DOHH2 (cell line): Measurements from ENCODE around the gene WDFY4.
A peak's percentile ranks its signal among the peaks of the same experiment; 100 is the strongest.

ENCODE experiments used
- H3F3A ChIP-seq: fragments of 200-600 bp; sonication (generic), shearing (Covaris generic); 2 replicates; pipeline ENCODE4 v1.6.0; 2016; ENCODE audit warnings: antibody characterized with exemption, mild to moderate bottlenecking; ENCODE audit not compliant: control insufficient read depth, insufficient read depth
- H3K27ac ChIP-seq: fragments of 200-600 bp; sonication (generic); 2 replicates; pipeline ENCODE4 v1.5.1; 2014; ENCODE audit warnings: low read depth, mild to moderate bottlenecking, low read length, moderate library complexity
- H3K27me3 ChIP-seq: fragments of 200-600 bp; sonication (generic); 2 replicates; pipeline ENCODE4 v1.6.1; 2014; ENCODE audit warnings: mild to moderate bottlenecking, low read length, mixed read lengths; ENCODE audit not compliant: control insufficient read depth
- H3K36me3 ChIP-seq: fragments of 200-600 bp; sonication (generic); 2 replicates; pipeline ENCODE4 v1.6.1; 2014; ENCODE audit warnings: mild to moderate bottlenecking, low read length, moderate library complexity, mixed read lengths; ENCODE audit not compliant: control insufficient read depth
- H3K4me1 ChIP-seq: fragments of 200-600 bp; sonication (generic); 2 replicates; pipeline ENCODE4 v1.6.1; 2014; ENCODE audit warnings: mild to moderate bottlenecking, low read length, mixed read lengths; ENCODE audit not compliant: control insufficient read depth
- H3K4me2 ChIP-seq: fragments of 200-600 bp; sonication (generic); 2 replicates; pipeline ENCODE4 v1.6.0; 2014; ENCODE audit warnings: mild to moderate bottlenecking, low read length, moderate library complexity
- H3K4me3 ChIP-seq: fragments of 200-600 bp; sonication (generic); 2 replicates; pipeline ENCODE4 v1.5.1; 2014; ENCODE audit warnings: mild to moderate bottlenecking, low read length, mixed read lengths
- H3K79me2 ChIP-seq: fragments of 200-600 bp; sonication (generic); 2 replicates; pipeline ENCODE4 v1.6.1; 2014; ENCODE audit warnings: mild to moderate bottlenecking, low read length, mixed read lengths; ENCODE audit not compliant: control insufficient read depth
- H3K9me2 ChIP-seq: fragments of 200-600 bp; sonication (generic); replicated peaks from 2 replicates; pipeline ENCODE4 v1.6.1; 2014; ENCODE audit warnings: mild to moderate bottlenecking, low read length, mixed read lengths; ENCODE audit not compliant: control insufficient read depth
- H3K9me3 ChIP-seq: fragments of 200-600 bp; sonication (generic); 2 replicates; pipeline ENCODE4 v1.6.1; 2014; ENCODE audit warnings: antibody characterized with exemption, low read length, mixed read lengths; ENCODE audit not compliant: control insufficient read depth, insufficient read depth
- H4K20me1 ChIP-seq: fragments of 200-600 bp; sonication (generic); 2 replicates; pipeline ENCODE4 v1.6.0; 2014; ENCODE audit warnings: low read depth, mild to moderate bottlenecking, antibody characterized with exemption, low read length, moderate library complexity; ENCODE audit not compliant: control insufficient read depth, insufficient read depth
- CTCF ChIP-seq: fragments of 200-600 bp; sonication (generic); IDR thresholded peaks from one replicate; pipeline ENCODE4 v1.5.1; 2014; ENCODE audit warnings: antibody characterized with exemption, mild to moderate bottlenecking, low read depth, low read length; ENCODE audit not compliant: poor library complexity, severe bottlenecking
- EZH2phosphoT487 ChIP-seq: fragments of 200-600 bp; sonication (generic); IDR thresholded peaks from 2 replicates; pipeline ENCODE4 v1.6.1; 2017; ENCODE audit warnings: borderline replicate concordance, mild to moderate bottlenecking, antibody characterized with exemption, low read length, moderate library complexity, mixed read lengths

Gene WDFY4

GRCh38 chr10:48801001-48801421, 116.3 kb downstream of the WDFY4 start:
- peaks cover 43% of the 10 kb centered on the region for H3F3A ChIP-seq
- no peaks in the 10 kb centered on the region for H3K9me2 ChIP-seq
- H3K4me1 ChIP-seq = peaks cover 27% of the 10 kb centered on the region
- peak overlapping the region; percentile 54 for H3K4me3 ChIP-seq
- H3K36me3 ChIP-seq = peaks cover 64% of the 10 kb centered on the region
- TF ChIP-seq CTCF (no peak), EZH2phosphoT487 (no peak)
- no peaks in the 10 kb centered on the region for H3K79me2 ChIP-seq
- peak overlapping the region; percentile 53 for H3K4me2 ChIP-seq
- no peaks in the 10 kb centered on the region for H4K20me1 ChIP-seq
- peak overlapping the region; percentile 61 for H3K27ac ChIP-seq
- no peaks in the 10 kb centered on the region for H3K27me3 ChIP-seq
- no peaks in the 10 kb centered on the region for H3K9me3 ChIP-seq

- Histone ChIP-seq H3K9me3 (no peaks in the 10 kb centered on the region), H3K9me2 (no peaks in the 10 kb centered on the region), H3K4me1 (peaks cover 27% of the 10 kb centered on the region), H3K4me2 (no peak overlapping the region), H3F3A (peaks cover 36% of the 10 kb centered on the region), H3K36me3 (peaks cover 65% of the 10 kb centered on the region), H4K20me1 (no peaks in the 10 kb centered on the region), H3K27me3 (no peaks in the 10 kb centered on the region), H3K27ac (no peak overlapping the region), H3K79me2 (no peaks in the 10 kb centered on the region), H3K4me3 (no peak overlapping the region)
- TF ChIP-seq CTCF (no peak), EZH2phosphoT487 (no peak)
These were observed 118.0 kb downstream of the WDFY4 start for GRCh38 chr10:48802611-48803071.

- no peaks in the 10 kb centered on the region for H4K20me1 ChIP-seq
- no peaks in the 10 kb centered on the region for H3K27me3 ChIP-seq
- H3K79me2 ChIP-seq = no peaks in the 10 kb centered on the region
- H3F3A ChIP-seq = peaks cover 22% of the 10 kb centered on the region
- no peaks in the 10 kb centered on the region for H3K9me3 ChIP-seq
- H3K27ac ChIP-seq = no peak overlapping the region
- H3K9me2 ChIP-seq = no peaks in the 10 kb centered on the region
- H3K4me1 ChIP-seq = peaks cover 27% of the 10 kb centered on the region
- peaks cover 78% of the 10 kb centered on the region for H3K36me3 ChIP-seq
- TF ChIP-seq EZH2phosphoT487 (no peak), CTCF (no peak)
- no peak overlapping the region for H3K4me2 ChIP-seq
- no peak overlapping the region for H3K4me3 ChIP-seq
These were observed 119.3 kb downstream of the WDFY4 start for GRCh38 chr10:48803801-48804584.
